ENCODE measurements around the gene ZBTB45.

Gene ZBTB45

GRCh38 chr19:58519355-58520256 lies at the start of gene ZBTB45:
Gene ZBTB45, minus strand, starts transcription at chr19:58519810. Its CDS starts 2,137 bp downstream, at chr19:58517673.
- DNase-seq: peak; percentile 99

- DNase-seq: peak; percentile 33
These were observed 49.0 kb upstream of the ZBTB45 start for GRCh38 chr19:58568453-58569130.

DNA sequence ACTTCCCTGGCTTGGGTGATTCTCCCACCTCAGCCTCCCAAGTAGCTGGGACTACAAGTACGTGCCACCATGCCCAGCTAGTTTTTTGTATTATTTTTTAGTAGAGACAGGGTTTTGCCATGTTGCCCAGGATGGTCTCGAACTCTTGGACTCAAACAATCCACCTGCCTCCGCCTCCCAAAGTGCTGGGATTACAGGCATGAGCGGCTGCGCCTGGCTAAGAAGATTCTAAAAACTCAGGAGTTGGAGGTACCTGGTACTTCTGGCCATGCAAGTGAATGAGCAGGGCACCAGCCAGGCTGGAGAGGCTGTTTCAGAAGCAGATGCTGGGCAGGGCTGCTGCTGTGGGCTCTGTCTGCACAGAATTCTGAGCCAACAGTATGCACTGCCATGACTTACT lies 47.4 kb upstream of the ZBTB45 start:
- DNase-seq: peak; percentile 34

- DNase-seq: no peak
These were observed 44.2 kb upstream of the ZBTB45 start for GRCh38 chr19:58563823-58564222.

GRCh38 chr19:58563034-58563573 lies 43.5 kb upstream of the ZBTB45 start:
- DNase-seq: no peak

- DNase-seq: no peak
These were observed 42.8 kb upstream of the ZBTB45 start for GRCh38 chr19:58562122-58563033.

DNA sequence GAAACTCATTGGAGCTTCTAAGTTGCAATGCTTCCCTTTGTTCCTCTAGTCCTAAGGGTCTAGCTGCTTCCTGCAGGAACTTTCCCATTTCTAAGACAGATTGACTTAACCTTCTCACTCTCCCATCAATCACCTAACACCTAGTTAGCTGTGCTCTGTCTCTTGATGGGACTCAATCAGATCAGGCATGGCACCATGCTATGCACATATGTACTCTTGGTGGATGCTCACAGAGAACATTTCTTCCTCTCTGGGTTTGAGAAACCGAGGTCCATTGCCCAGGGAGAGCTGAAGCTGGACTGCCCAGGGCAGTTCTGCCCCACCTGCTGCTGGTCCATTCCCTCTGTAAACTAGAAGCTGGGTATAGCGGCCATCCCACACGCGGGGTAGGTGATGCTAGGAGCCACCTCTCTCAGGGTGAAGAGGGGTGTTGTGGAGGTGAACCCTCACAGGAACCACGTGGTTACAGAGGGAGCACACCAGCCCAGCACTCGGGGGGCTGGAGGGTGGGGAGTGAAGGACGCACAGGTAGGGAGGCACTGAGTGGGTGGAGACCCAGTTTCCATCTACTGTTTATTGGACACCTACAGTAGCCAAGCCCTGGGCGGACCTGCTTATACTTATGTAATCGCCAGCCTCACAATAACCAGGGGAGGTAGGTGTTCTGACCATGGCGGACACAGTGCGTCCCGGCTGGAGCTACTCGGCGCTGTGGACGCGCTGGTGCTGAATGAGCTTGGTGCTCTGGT lies 41.9 kb upstream of the ZBTB45 start:
- DNase-seq: peak; percentile 57

GRCh38 chr19:58560921-58561320 lies 41.3 kb upstream of the ZBTB45 start:
- no peak for DNase-seq

DNA sequence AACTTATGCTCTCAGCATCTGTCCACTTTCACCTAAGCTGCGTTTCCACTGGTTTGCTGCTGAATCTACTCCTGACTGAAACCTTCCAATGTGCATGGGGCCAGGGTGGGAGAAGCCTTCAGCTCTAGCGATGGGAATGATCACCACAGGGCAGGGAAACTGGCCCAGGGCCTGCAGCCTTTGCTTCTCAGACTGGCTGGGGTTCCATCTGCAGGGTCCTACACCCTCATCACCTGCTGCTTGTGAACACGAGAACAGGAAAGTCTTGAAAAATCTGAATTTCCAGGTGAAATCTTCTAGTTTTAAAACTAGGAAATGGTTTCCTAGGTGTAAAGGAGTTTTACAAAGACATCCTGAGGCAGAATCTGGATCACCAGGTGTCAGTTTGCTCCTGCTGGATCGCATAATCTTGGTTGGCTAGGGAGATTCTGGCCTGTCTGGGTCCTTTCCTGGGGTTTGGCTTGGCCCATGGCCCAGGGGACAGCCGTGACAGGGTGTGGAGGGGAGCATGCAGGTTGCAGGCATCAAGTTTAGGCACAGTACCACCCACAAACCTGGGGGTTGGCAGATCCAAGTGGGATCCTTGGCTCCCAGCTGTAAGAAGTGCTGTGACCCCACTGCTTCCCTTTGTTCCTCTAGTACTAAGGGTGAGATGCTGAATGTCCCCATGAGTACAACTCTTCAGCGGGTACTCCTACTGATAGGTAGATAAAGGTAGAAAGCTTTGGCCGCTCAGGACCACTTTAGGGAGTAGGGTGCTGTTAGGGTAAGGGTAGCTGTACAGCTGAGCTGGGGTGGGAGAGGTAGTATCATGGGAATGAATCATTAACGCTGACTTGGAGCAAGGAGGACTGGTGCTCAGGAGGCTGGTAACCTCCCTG lies 40.6 kb upstream of the ZBTB45 start:
- no peak for DNase-seq

DNA sequence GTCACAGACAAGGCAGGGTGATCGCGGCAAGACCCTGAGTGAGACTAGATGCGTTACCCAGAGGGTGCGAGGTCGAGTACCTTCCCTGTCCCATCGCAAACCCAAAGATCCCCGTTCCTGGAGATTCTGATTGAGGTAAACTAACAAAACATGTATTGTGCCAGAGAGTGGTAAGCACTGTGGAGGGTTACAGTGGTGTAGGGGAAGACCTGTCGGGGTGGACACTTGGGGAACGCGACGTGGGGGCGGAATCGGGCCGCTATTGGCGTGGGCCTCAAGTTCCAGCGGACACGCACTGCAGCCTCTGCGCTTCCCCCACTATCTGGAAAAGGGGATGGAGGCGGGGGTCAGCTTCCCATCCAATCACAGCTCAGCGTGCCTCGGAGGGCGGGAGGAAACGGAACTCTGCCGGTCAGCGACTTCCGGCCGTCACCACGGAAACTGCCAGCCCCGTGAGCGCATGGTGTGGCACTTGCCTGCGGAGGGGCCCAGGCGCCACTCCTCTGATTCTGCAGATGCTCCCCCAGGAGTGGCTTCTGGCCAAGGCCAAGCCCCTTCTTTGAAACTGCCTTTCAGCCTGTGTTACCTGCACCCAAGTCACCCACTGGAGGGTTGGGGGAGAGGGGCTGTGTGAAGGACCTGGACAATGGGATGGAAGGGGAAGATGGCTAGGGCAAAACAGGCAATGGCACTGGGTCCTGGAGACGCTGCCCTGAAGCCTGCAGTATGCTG lies 39.8 kb upstream of the ZBTB45 start:
- DNase-seq: peak; percentile 91

DNA sequence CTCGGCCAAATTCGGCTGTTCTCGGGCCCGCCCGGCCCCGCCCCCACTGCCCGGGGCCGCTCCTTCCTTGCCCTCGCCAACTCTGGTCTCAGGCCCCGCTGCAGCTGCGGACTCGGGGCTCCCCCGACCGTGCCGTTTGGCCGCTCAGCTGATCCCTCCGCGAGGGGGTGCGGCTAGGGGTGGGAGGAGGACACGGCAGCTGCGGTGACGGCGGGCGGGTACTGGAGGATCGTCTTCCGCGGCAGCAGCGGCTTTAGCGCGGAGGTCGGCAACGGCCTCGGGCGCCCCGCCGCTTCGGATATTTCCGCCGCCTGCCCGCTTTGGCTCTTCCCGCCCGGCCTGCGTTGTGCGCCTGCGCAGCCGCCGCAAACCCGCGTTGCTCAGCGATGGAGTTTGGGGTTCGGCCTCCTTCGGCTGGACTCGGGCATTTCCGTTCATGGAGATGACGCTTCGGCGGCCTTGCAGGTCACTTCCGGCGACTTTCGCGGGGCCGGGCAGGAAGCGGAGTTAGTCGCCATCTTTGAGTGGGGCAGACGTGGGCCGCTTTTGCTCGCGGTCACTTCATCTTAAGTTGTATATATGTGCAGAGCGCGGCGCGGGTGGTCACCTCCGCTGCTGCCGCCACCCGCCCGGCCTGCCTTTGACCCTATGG lies 39.1 kb upstream of the ZBTB45 start:
- peak; percentile 99 for DNase-seq

DNA sequence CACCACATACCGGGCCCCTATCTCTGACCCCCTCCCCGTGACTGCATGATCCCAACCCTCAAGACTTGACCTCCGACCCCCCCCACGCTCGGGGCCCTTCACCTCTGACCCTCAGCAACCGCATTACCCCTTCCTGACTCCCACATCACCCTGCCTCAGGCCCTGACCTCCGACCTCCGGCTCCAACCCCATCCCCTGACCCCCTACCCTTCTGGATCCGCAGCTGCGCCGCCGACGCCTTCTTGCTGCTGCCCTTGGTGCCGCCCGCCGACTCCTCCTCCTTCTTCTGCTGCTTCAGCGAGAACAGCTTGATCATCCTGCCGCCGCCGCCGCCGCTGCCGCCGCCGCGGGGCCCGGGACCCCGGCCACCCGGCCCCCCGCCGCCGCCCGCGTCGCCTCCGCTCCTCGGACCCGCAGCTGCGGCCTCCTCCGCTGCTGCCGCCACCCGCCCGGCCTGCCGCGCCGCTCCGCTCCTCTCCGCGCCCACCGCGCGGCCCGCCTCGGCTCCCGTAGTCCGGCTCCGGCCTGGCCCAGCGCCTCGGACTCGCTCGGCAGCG lies 38.5 kb upstream of the ZBTB45 start, which contains the start of gene UBE2M:
TSS of gene UBE2M (minus strand) at position 546 of the 557 bp plus-strand sequence. CDS start at position 316, 230 bp downstream.
- peak; percentile 79 for DNase-seq

DNA sequence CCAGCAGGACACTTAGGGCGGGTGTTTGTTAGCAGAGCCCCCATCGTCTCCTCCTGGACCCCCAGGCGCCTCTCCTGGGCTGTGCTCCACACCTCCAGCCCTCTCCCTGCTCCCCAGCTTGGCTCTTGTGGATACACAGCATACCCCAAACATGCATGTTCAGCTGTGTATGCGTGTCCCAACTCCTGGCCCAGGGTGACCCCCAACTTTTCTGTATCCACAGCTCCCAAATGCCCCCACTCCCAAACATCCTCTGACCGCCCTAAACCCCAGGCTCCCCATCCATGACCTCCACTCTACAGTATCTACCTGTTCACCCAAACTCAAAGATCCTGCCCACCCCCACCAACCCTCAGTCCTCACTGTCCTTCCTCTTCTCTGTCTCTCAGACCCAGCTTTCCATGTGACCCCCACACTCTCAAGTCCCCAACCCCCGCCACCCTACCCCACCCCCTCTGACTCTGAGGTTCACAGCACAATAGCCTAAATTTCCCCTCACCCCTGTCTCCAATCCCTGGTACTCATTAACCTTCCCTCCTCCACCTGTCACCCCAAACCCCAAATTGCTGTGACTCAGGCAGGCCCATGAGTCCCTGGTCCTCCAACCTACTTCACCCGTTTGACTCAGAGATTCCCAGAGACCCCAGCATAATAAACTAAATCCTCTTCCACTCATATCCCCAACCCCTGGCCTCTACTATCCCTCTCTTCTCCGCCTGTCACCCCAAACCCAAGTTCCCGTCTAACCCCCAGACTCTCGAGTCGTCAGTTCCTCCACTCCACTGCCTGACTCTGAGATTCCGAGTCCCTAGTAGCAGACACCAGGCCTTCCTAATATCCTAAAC lies 37.8 kb upstream of the ZBTB45 start:
- peak; percentile 53 for DNase-seq

GRCh38 chr19:58556622-58557220 lies 37.1 kb upstream of the ZBTB45 start:
- peak; percentile 56 for DNase-seq

DNA sequence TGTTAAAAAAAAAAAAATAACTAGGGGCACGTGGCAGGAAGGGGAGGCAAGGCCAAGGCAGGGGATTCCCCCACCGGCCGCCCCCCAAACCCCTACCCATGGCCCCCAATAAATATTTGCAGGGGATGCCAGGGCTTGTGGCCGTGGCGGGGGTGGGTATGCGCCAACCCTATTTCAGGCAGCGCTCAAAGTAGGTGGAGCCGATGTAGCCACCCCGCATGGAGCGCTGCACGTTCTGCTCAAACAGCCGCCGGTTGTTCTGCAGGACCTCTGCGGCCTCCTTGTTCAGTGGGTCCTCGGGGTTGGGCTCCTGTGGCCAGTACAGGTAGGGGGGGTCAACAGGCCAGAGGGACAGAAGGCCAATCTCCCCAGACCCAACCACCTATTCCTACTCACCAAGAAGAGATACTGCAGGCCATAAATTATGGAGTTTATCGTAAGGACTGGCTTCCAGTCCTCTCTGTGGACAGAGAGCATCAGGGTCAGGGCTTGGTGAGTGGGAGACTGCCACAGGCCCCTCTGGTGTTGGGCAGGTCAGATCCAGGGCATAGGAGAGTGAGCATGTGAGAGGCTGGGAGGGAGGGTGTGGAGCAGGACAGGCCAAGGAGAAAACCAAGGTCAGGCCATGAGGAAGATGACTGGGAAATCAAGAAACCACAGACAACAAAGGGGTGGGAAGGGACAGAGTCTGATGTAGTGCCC lies 36.5 kb upstream of the ZBTB45 start:
- DNase-seq: peak; percentile 53

- DNase-seq: no peak
These were observed 35.8 kb upstream of the ZBTB45 start for GRCh38 chr19:58555369-58555885.
